ENCODE data around the gene HTRA3. TPM values are rescaled to one million over a fixed set of nuclear protein-coding genes. Genes with fewer than 3 reads are reported as not detected.

Gene HTRA3
- total RNA-seq, 1 donor from 2014 or later = 3.5 TPM

DNA sequence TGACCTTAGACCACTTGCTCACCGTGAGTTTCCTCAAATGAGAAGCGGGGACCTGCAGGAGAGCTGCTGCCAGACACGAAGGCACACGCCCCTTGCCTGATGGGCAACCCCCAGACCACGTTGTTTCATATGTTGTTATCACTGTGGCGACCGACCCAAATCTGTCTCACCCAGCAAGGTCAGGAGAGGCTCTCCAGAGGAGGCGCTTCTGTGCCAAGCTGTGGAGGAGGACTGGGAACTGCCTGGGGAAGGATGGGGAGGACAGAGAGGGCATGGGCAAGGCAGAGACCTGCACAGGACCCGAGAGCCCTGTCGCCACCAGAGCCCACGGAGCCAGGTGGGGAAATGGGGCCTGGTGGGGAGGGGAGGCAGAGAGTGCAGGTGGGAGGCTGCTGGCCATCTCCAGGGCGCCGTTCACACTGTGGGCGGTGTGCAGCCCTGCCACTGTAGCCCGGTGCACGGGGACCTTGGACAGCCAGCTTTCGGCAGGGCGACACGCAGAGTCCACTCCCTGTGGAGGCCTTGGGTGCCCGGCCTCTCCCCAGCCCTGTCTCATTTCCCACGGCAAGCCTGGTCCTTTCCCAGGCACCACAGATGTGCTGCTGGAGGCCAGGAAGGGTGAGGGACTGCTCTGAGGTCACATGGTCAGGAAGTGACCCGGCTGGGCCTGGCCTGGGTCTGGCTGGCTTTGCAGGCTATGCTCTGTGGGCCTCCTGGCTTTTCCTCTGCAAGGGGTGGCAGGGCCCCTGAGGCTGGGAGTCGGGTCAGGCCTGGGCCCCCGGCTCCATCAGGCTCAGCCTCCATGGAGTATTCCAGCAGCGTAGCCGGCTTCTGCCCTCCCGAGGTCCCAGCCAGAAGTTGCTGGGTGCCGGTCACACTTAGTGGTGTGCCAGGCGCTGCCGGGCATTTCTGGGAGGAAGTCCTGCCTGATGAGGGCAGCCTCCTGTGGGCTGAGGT is 3.2 kb downstream of the HTRA3 start:
- Mint-ChIP-seq H3K27ac (ENCODE audit: unreplicated experiment) (no peak overlapping the region), H3K9me3 (ENCODE audit: low read depth) (no peaks in the 10 kb centered on the region), H3K4me3 (ENCODE audit: unreplicated experiment) (no peak overlapping the region), H3K4me1 (ENCODE audit: low read depth) (peaks cover 23% of the 10 kb centered on the region), H3K36me3 (ENCODE audit: low read depth) (no peaks in the 10 kb centered on the region), H3K27me3 (ENCODE audit: low read depth) (peaks cover 17% of the 10 kb centered on the region)
- TF ChIP-seq CTCF (IDR thresholded peaks at IDR 0.05) = no peak
- no peak for DNase-seq (ENCODE audit: low spot score)

GRCh38 chr4:8273450-8273849 is 3.9 kb downstream of the HTRA3 start:
- no peak for TF ChIP-seq CTCF (IDR thresholded peaks at IDR 0.05)
- Mint-ChIP-seq H3K4me1 (ENCODE audit: low read depth) (peaks cover 30% of the 10 kb centered on the region), H3K9me3 (ENCODE audit: low read depth) (no peaks in the 10 kb centered on the region), H3K36me3 (ENCODE audit: low read depth) (no peaks in the 10 kb centered on the region), H3K4me3 (ENCODE audit: unreplicated experiment) (no peak overlapping the region), H3K27ac (ENCODE audit: unreplicated experiment) (no peak overlapping the region), H3K27me3 (ENCODE audit: low read depth) (peaks cover 16% of the 10 kb centered on the region)
- DNase-seq (ENCODE audit: low spot score) = no peak

- Mint-ChIP-seq H3K9me3 (ENCODE audit: low read depth) (no peaks in the 10 kb centered on the region), H3K36me3 (ENCODE audit: low read depth) (no peaks in the 10 kb centered on the region), H3K4me1 (ENCODE audit: low read depth) (peaks cover 36% of the 10 kb centered on the region), H3K27ac (ENCODE audit: unreplicated experiment) (no peak overlapping the region), H3K4me3 (ENCODE audit: unreplicated experiment) (no peak overlapping the region), H3K27me3 (ENCODE audit: low read depth) (peaks cover 12% of the 10 kb centered on the region)
- no peak for TF ChIP-seq CTCF (IDR thresholded peaks at IDR 0.05)
- DNase-seq (ENCODE audit: low spot score) = no peak
These were observed 4.6 kb downstream of the HTRA3 start for GRCh38 chr4:8274066-8274652.

- Mint-ChIP-seq H3K9me3 (ENCODE audit: low read depth) (no peaks in the 10 kb centered on the region), H3K36me3 (ENCODE audit: low read depth) (no peaks in the 10 kb centered on the region), H3K27ac (ENCODE audit: unreplicated experiment) (no peak overlapping the region), H3K4me1 (ENCODE audit: low read depth) (peaks cover 39% of the 10 kb centered on the region), H3K4me3 (ENCODE audit: unreplicated experiment) (no peak overlapping the region), H3K27me3 (ENCODE audit: low read depth) (peaks cover 12% of the 10 kb centered on the region)
- DNase-seq (ENCODE audit: low spot score) = no peak
- TF ChIP-seq CTCF (IDR thresholded peaks at IDR 0.05) = peak; percentile 71
These were observed 5.4 kb downstream of the HTRA3 start for GRCh38 chr4:8274765-8275547.

DNA sequence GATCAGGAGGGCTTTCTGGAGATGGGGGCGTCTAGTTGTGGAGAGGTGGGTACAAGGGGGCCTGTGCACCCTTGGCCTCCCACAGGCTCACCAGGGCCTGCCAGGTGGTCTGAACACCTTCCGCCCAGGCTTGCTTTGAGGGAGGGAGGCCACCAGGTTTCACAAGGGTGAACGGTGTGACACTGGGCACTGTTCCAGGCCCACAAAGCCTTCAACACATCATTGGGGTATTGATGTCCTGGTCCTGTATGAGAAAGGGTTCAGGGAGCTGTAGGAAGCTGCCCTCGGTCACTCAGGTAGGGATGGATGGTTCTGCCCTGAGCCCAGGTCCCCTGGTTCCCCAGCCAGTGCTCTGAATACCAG is 6.0 kb downstream of the HTRA3 start:
- no peak for TF ChIP-seq CTCF (IDR thresholded peaks at IDR 0.05)
- Mint-ChIP-seq H3K27ac (ENCODE audit: unreplicated experiment) (no peak overlapping the region), H3K4me1 (ENCODE audit: low read depth) (peaks cover 39% of the 10 kb centered on the region), H3K4me3 (ENCODE audit: unreplicated experiment) (no peak overlapping the region), H3K27me3 (ENCODE audit: low read depth) (peaks cover 12% of the 10 kb centered on the region), H3K36me3 (ENCODE audit: low read depth) (no peaks in the 10 kb centered on the region), H3K9me3 (ENCODE audit: low read depth) (no peaks in the 10 kb centered on the region)
- DNase-seq (ENCODE audit: low spot score) = no peak

Measured in chondrocyte (in vitro differentiated cells).